ENCODE measurements around the gene KLHL26. TPM values are rescaled to one million over a fixed set of nuclear protein-coding genes. Genes with fewer than 3 reads are reported as not detected.

The KLHL26 gene
- total RNA-seq, 1 donor from 2014 or later, result 11.6 TPM

- Mint-ChIP-seq H3K4me3 (ENCODE audit: low read depth) (no peak overlapping the region), H3K36me3 (ENCODE audit: low read depth) (no peaks in the 10 kb centered on the region), H3K9me3 (no peaks in the 10 kb centered on the region), H3K4me1 (ENCODE audit: low read depth) (no peaks in the 10 kb centered on the region), H3K27me3 (ENCODE audit: low read depth) (no peaks in the 10 kb centered on the region), H3K27ac (no peak overlapping the region)
- intact Hi-C loops (cut with micrococcal nuclease), result no loop called here
- no peak for DNase-seq (ENCODE audit: low spot score)
Observed at GRCh38 chr19:18650021-18650390, 13.2 kb downstream of the KLHL26 start.

- H3K27me3 Mint-ChIP-seq (ENCODE audit: low read depth), result no peaks in the 10 kb centered on the region
- no peak overlapping the region for H3K4me3 Mint-ChIP-seq (ENCODE audit: low read depth)
- no peak for DNase-seq (ENCODE audit: low spot score)
Observed at GRCh38 chr19:18650468-18651041, 13.7 kb downstream of the KLHL26 start.

GRCh38 chr19:18651300-18651699 is 14.5 kb downstream of the KLHL26 start:
- Mint-ChIP-seq H3K27ac (no peak overlapping the region), H3K4me3 (ENCODE audit: low read depth) (no peak overlapping the region), H3K36me3 (ENCODE audit: low read depth) (no peaks in the 10 kb centered on the region), H3K9me3 (no peaks in the 10 kb centered on the region), H3K4me1 (ENCODE audit: low read depth) (no peaks in the 10 kb centered on the region), H3K27me3 (ENCODE audit: low read depth) (no peaks in the 10 kb centered on the region)
- DNase-seq (ENCODE audit: low spot score), result no peak
- intact Hi-C loops (cut with micrococcal nuclease), result no loop called here

More at GRCh38 chr19:18650468-18651041, 13.7 kb downstream of the KLHL26 start:
- intact Hi-C loops (cut with micrococcal nuclease), result no loop called here
- no peak overlapping the region for H3K27ac Mint-ChIP-seq
- H3K4me1 Mint-ChIP-seq (ENCODE audit: low read depth), result no peaks in the 10 kb centered on the region
- no peaks in the 10 kb centered on the region for H3K9me3 Mint-ChIP-seq
- no peaks in the 10 kb centered on the region for H3K36me3 Mint-ChIP-seq (ENCODE audit: low read depth)

- H3K9me3 Mint-ChIP-seq, result no peaks in the 10 kb centered on the region
- no peaks in the 10 kb centered on the region for H3K27me3 Mint-ChIP-seq (ENCODE audit: low read depth)
- DNase-seq (ENCODE audit: low spot score), result no peak
- intact Hi-C loops (cut with micrococcal nuclease), result no loop called here
- H3K27ac Mint-ChIP-seq, result no peak overlapping the region
- H3K4me3 Mint-ChIP-seq (ENCODE audit: low read depth), result no peak overlapping the region
- H3K36me3 Mint-ChIP-seq (ENCODE audit: low read depth), result no peaks in the 10 kb centered on the region
- no peaks in the 10 kb centered on the region for H3K4me1 Mint-ChIP-seq (ENCODE audit: low read depth)
Observed at GRCh38 chr19:18651733-18652132, 14.9 kb downstream of the KLHL26 start.

- Mint-ChIP-seq H3K9me3 (no peaks in the 10 kb centered on the region), H3K27me3 (ENCODE audit: low read depth) (no peaks in the 10 kb centered on the region), H3K27ac (no peak overlapping the region), H3K4me1 (ENCODE audit: low read depth) (no peaks in the 10 kb centered on the region), H3K4me3 (ENCODE audit: low read depth) (no peak overlapping the region), H3K36me3 (ENCODE audit: low read depth) (no peaks in the 10 kb centered on the region)
- DNase-seq (ENCODE audit: low spot score), result no peak
- intact Hi-C loops (cut with micrococcal nuclease), result no loop called here
Observed at GRCh38 chr19:18653853-18654252, 17.0 kb downstream of the KLHL26 start.

GRCh38 chr19:18654469-18654868 is 17.6 kb downstream of the KLHL26 start:
- Mint-ChIP-seq H3K4me3 (ENCODE audit: low read depth) (no peak overlapping the region), H3K27me3 (ENCODE audit: low read depth) (no peaks in the 10 kb centered on the region), H3K36me3 (ENCODE audit: low read depth) (no peaks in the 10 kb centered on the region), H3K4me1 (ENCODE audit: low read depth) (no peaks in the 10 kb centered on the region), H3K9me3 (no peaks in the 10 kb centered on the region), H3K27ac (no peak overlapping the region)
- no peak for DNase-seq (ENCODE audit: low spot score)
- intact Hi-C loops (cut with micrococcal nuclease), result no loop called here

GRCh38 chr19:18655173-18655844 is 18.5 kb downstream of the KLHL26 start:
- H3K27me3 Mint-ChIP-seq (ENCODE audit: low read depth), result no peaks in the 10 kb centered on the region

GRCh38 chr19:18656337-18657086 is 19.7 kb downstream of the KLHL26 start:
- no peak for DNase-seq (ENCODE audit: low spot score)
- Mint-ChIP-seq H3K4me1 (ENCODE audit: low read depth) (peaks cover 2% of the 10 kb centered on the region), H3K4me3 (ENCODE audit: low read depth) (no peak overlapping the region), H3K27ac (no peak overlapping the region), H3K36me3 (ENCODE audit: low read depth) (no peaks in the 10 kb centered on the region), H3K27me3 (ENCODE audit: low read depth) (no peaks in the 10 kb centered on the region), H3K9me3 (no peaks in the 10 kb centered on the region)
- intact Hi-C loops (cut with micrococcal nuclease), result no loop called here

More at GRCh38 chr19:18655173-18655844, 18.5 kb downstream of the KLHL26 start:
- intact Hi-C loops (cut with micrococcal nuclease), result no loop called here
- Mint-ChIP-seq H3K4me1 (ENCODE audit: low read depth) (no peaks in the 10 kb centered on the region), H3K36me3 (ENCODE audit: low read depth) (no peaks in the 10 kb centered on the region), H3K27ac (no peak overlapping the region), H3K9me3 (no peaks in the 10 kb centered on the region), H3K4me3 (ENCODE audit: low read depth) (no peak overlapping the region)
- no peak for DNase-seq (ENCODE audit: low spot score)

GRCh38 chr19:18657590-18658365 is 20.9 kb downstream of the KLHL26 start:
- Mint-ChIP-seq H3K4me3 (ENCODE audit: low read depth) (no peak overlapping the region), H3K27me3 (ENCODE audit: low read depth) (no peaks in the 10 kb centered on the region), H3K4me1 (ENCODE audit: low read depth) (peaks cover 2% of the 10 kb centered on the region), H3K9me3 (no peaks in the 10 kb centered on the region), H3K27ac (no peak overlapping the region), H3K36me3 (ENCODE audit: low read depth) (no peaks in the 10 kb centered on the region)
- DNase-seq (ENCODE audit: low spot score), result no peak
- intact Hi-C loops (cut with micrococcal nuclease), result no loop called here

GRCh38 chr19:18658366-18658855 is 21.6 kb downstream of the KLHL26 start:
- H3K9me3 Mint-ChIP-seq, result no peaks in the 10 kb centered on the region
- no peak overlapping the region for H3K27ac Mint-ChIP-seq
- H3K4me3 Mint-ChIP-seq (ENCODE audit: low read depth), result no peak overlapping the region
- H3K4me1 Mint-ChIP-seq (ENCODE audit: low read depth), result peaks cover 2% of the 10 kb centered on the region
- DNase-seq (ENCODE audit: low spot score), result no peak
- no peaks in the 10 kb centered on the region for H3K27me3 Mint-ChIP-seq (ENCODE audit: low read depth)
- intact Hi-C loops (cut with micrococcal nuclease), result no loop called here
- no peaks in the 10 kb centered on the region for H3K36me3 Mint-ChIP-seq (ENCODE audit: low read depth)

GRCh38 chr19:18659281-18660050 is 22.6 kb downstream of the KLHL26 start:
- H3K27me3 Mint-ChIP-seq (ENCODE audit: low read depth), result no peaks in the 10 kb centered on the region
- H3K9me3 Mint-ChIP-seq, result no peaks in the 10 kb centered on the region
- H3K36me3 Mint-ChIP-seq (ENCODE audit: low read depth), result no peaks in the 10 kb centered on the region
- intact Hi-C loops (cut with micrococcal nuclease), result no loop called here
- H3K4me3 Mint-ChIP-seq (ENCODE audit: low read depth), result no peak overlapping the region
- H3K27ac Mint-ChIP-seq, result no peak overlapping the region
- no peak for DNase-seq (ENCODE audit: low spot score)
- H3K4me1 Mint-ChIP-seq (ENCODE audit: low read depth), result peaks cover 2% of the 10 kb centered on the region

All from activated T-helper 2 cell treated with anti-CD3 and anti-CD28 coated beads, Interferon-gamma antibody, Interleukin-2, Interleukin-4, amounts not matched to agents 10 μg/mL and 5 μg/mL and 100 μg/mL, durations not matched to agents 14 hours and 24 hours and 36 hours (primary cell).